ENCODE data around the gene SEL1L3. TPM values are rescaled to one million over a fixed set of nuclear protein-coding genes. Genes with fewer than 3 reads are reported as not detected.

SEL1L3 gene
- total and polyA plus RNA-seq, 2 of the 13 experiments (the other 11 are each of a cell fraction or from before 2014, with no cell fraction given) = 0.28 to 1.1 TPM

DNA sequence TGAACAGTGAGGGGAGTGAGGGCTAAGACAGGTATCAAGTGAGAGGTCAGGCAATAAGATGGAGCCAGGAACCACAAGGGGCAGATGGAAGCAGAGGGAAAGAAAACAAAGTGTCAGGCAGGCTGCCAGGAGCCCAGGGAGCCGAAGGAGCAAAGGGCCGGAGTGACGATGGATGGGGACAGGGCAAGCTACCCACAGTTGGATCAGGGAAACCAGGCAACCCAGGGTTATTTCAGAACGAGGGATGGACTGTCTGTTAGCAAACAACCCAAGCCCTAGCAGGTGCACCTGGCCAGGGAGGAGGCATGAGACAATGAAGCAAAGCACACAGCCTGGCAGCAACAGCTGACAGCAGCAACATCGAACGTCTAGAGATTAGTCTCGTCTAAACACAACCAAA is 39.2 kb downstream of the SEL1L3 start:
- no peak overlapping the region for H2AFZ ChIP-seq (ENCODE audit: low read length)
- no peaks in the 10 kb centered on the region for H3K9me3 ChIP-seq (ENCODE audit: low read length)
- no peak overlapping the region for H3K4me3 ChIP-seq (replicated peaks in 1 of 3; ENCODE audit: insufficient read depth in 1 of 3, low read depth in 2 of 3, low read length in 3 of 3)
- H3K27ac ChIP-seq (ENCODE audit: extremely low read length, insufficient read depth, low read length) = no peak overlapping the region
- WGBS (ENCODE audit: low lambda C conversion rate) = 66% methylated on average over 6 of the region's 7 CpGs
- ChIA-PET POLR2A (no interaction called here), CTCF (ENCODE audit: low intra/inter-chr PET ratio, low total read pairs) (no interaction called here)
- TF ChIP-seq, protein P1, sequence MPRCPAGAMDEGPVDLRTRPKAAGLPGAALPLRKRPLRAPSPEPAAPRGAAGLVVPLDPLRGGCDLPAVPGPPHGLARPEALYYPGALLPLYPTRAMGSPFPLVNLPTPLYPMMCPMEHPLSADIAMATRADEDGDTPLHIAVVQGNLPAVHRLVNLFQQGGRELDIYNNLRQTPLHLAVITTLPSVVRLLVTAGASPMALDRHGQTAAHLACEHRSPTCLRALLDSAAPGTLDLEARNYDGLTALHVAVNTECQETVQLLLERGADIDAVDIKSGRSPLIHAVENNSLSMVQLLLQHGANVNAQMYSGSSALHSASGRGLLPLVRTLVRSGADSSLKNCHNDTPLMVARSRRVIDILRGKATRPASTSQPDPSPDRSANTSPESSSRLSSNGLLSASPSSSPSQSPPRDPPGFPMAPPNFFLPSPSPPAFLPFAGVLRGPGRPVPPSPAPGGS (CRISPR knock-in tag; IDR thresholded peaks at IDR 0.05) = no peak
- TF ChIP-seq SMC3 (IDR thresholded peaks at IDR 0.05; ENCODE audit: low read length) (no peak), RBM39 (IDR thresholded peaks at IDR 0.05; ENCODE audit: low read depth, low read length, poor library complexity, severe bottlenecking) (no peak), ZSCAN29 (CRISPR knock-in tag; conservative IDR thresholded peaks at IDR 0.05) (no peak), GZF1 (CRISPR knock-in tag; IDR thresholded peaks at IDR 0.05) (no peak)
- TF ChIP-seq, protein P2, sequence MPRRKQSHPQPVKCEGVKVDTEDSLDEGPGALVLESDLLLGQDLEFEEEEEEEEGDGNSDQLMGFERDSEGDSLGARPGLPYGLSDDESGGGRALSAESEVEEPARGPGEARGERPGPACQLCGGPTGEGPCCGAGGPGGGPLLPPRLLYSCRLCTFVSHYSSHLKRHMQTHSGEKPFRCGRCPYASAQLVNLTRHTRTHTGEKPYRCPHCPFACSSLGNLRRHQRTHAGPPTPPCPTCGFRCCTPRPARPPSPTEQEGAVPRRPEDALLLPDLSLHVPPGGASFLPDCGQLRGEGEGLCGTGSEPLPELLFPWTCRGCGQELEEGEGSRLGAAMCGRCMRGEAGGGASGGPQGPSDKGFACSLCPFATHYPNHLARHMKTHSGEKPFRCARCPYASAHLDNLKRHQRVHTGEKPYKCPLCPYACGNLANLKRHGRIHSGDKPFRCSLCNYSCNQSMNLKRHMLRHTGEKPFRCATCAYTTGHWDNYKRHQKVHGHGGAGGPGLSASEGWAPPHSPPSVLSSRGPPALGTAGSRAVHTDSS (CRISPR knock-in tag; conservative IDR thresholded peaks at IDR 0.05) = no peak
- H3K9ac ChIP-seq (ENCODE audit: insufficient read depth, low read depth, low read length) = no peak overlapping the region
- no peaks in the 10 kb centered on the region for H3K36me3 ChIP-seq (replicated peaks in 1 of 2; ENCODE audit: control insufficient read depth in 1 of 2, insufficient read depth in 2 of 2, low read length in 2 of 2)
- no peaks in the 10 kb centered on the region for H3K27me3 ChIP-seq (ENCODE audit: control insufficient read depth in 1 of 2, insufficient read depth in 2 of 2, low read length in 2 of 2)
- in situ Hi-C loops (cut with HindIII; ENCODE audit: extremely low pct_ligation_motif_present, low pct_unique_long_range_greater_than_20kb) = no loop called here
- H4K20me1 ChIP-seq (ENCODE audit: insufficient read depth, low read length) = no peaks in the 10 kb centered on the region
- FAIRE-seq (no peak), DNase-seq (ENCODE audit: low spot score) (no peak), ATAC-seq (no peak)
- intact Hi-C loops (cut with micrococcal nuclease; ENCODE audit: unreplicated experiment) = no loop called here
- H3K4me2 ChIP-seq (ENCODE audit: low read depth, low read length) = no peak overlapping the region
- BruUV-seq (replicated peaks) = no TSS peak
- H3K4me1 ChIP-seq (ENCODE audit: insufficient read depth, low read length) = no peaks in the 10 kb centered on the region
- H3K79me2 ChIP-seq (ENCODE audit: insufficient read depth, low read length) = no peaks in the 10 kb centered on the region

- no peaks in the 10 kb centered on the region for H3K4me1 ChIP-seq (ENCODE audit: insufficient read depth, low read length)
- 88% methylated on average over 7 of the region's 8 CpGs for WGBS (ENCODE audit: low lambda C conversion rate)
- FAIRE-seq (no peak), ATAC-seq (no peak), DNase-seq (ENCODE audit: low spot score) (no peak)
- no peak overlapping the region for H3K27ac ChIP-seq (ENCODE audit: extremely low read length, insufficient read depth, low read length)
- POLR2A ChIA-PET = no interaction called here
- H3K27me3 ChIP-seq (ENCODE audit: control insufficient read depth in 1 of 2, insufficient read depth in 2 of 2, low read length in 2 of 2) = no peaks in the 10 kb centered on the region
- no peaks in the 10 kb centered on the region for H3K9me3 ChIP-seq (ENCODE audit: low read length)
- H3K4me3 ChIP-seq (replicated peaks in 1 of 3; ENCODE audit: insufficient read depth in 1 of 3, low read depth in 2 of 3, low read length in 3 of 3) = no peak overlapping the region
- H3K36me3 ChIP-seq (replicated peaks in 1 of 2; ENCODE audit: control insufficient read depth in 1 of 2, insufficient read depth in 2 of 2, low read length in 2 of 2) = no peaks in the 10 kb centered on the region
- H3K79me2 ChIP-seq (ENCODE audit: insufficient read depth, low read length) = no peaks in the 10 kb centered on the region
- no peaks in the 10 kb centered on the region for H4K20me1 ChIP-seq (ENCODE audit: insufficient read depth, low read length)
- no TSS peak for BruUV-seq (replicated peaks)
- no peak overlapping the region for H3K4me2 ChIP-seq (ENCODE audit: low read depth, low read length)
- CTCF ChIA-PET (ENCODE audit: low intra/inter-chr PET ratio, low total read pairs) = no interaction called here
- intact Hi-C loops (cut with micrococcal nuclease; ENCODE audit: unreplicated experiment) (no loop called here), in situ Hi-C loops (cut with HindIII; ENCODE audit: extremely low pct_ligation_motif_present, low pct_unique_long_range_greater_than_20kb) (no loop called here)
- no peak overlapping the region for H3K9ac ChIP-seq (ENCODE audit: insufficient read depth, low read depth, low read length)
- H2AFZ ChIP-seq (ENCODE audit: low read length) = no peak overlapping the region
- TF ChIP-seq ZNF670 (CRISPR knock-in tag; IDR thresholded peaks at IDR 0.05; ENCODE audit: borderline replicate concordance) (no peak), ZNF879 (CRISPR knock-in tag; IDR thresholded peaks at IDR 0.05) (no peak), ZNF713 (CRISPR knock-in tag; IDR thresholded peaks at IDR 0.05) (no peak), KLF15 (CRISPR knock-in tag; IDR thresholded peaks at IDR 0.05; ENCODE audit: borderline replicate concordance) (no peak)
- TF ChIP-seq, protein P3, sequence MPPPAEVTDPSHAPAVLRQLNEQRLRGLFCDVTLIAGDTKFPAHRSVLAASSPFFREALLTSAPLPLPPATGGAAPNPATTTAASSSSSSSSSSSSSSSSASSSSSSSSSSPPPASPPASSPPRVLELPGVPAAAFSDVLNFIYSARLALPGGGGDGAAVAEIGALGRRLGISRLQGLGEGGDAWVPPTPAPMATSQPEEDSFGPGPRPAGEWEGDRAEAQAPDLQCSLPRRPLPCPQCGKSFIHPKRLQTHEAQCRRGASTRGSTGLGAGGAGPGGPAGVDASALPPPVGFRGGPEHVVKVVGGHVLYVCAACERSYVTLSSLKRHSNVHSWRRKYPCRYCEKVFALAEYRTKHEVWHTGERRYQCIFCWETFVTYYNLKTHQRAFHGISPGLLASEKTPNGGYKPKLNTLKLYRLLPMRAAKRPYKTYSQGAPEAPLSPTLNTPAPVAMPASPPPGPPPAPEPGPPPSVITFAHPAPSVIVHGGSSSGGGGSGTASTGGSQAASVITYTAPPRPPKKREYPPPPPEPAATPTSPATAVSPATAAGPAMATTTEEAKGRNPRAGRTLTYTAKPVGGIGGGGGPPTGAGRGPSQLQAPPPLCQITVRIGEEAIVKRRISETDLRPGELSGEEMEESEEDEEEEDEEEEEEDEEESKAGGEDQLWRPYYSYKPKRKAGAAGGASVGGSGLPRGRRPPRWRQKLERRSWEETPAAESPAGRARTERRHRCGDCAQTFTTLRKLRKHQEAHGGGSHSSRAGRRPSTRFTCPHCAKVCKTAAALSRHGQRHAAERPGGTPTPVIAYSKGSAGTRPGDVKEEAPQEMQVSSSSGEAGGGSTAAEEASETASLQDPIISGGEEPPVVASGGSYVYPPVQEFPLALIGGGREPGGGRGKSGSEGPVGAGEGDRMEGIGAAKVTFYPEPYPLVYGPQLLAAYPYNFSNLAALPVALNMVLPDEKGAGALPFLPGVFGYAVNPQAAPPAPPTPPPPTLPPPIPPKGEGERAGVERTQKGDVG (CRISPR knock-in tag; IDR thresholded peaks at IDR 0.05; ENCODE audit: borderline replicate concordance) = no peak
Measured at GRCh38 chr4:25821899-25822298, 40.9 kb downstream of the SEL1L3 start.

Data from HepG2 (cell line).